ENCODE measurements around the gene INMT. TPM values are rescaled to one million over a fixed set of nuclear protein-coding genes. Genes with fewer than 3 reads are reported as not detected.

The INMT gene
- polyA plus RNA-seq, 1 experiment: 6.6 TPM

DNA sequence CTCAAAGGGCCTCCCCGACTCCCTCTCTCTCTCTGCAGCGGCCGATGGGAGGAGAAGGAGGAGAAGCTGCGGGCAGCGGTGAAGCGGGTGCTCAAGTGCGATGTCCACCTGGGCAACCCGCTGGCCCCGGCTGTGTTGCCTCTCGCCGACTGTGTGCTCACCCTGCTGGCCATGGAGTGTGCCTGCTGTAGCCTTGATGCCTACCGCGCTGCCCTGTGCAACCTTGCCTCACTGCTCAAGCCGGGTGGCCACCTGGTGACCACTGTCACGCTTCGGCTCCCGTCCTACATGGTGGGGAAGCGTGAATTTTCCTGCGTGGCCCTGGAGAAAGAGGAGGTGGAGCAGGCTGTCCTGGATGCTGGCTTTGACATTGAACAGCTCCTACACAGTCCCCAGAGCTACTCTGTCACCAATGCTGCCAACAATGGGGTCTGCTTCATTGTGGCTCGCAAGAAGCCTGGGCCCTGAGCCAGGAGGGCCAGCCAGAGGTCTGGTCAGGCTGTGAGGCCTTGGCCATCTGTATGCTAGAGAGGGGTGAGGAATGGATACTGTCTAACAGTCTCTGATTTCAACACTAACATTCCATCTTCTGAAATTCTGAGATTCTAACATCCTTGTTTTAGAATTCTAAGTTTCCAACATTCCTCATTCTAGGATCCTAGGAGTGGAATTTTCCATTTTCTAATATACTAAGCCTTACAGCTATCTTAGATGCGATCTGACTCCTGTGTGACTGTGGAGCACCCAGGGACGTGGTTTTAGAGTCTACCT is 3.6 kb downstream of the INMT start:
- CTCF ChIA-PET: interaction anchor here (1.8 kb wide), 1 partner anchor 15 kb away, joined by 10 read pairs; no protein-coding TSS in a partner anchor
- DNase-seq (ENCODE audit: low read depth, low spot score): no peak

DNA sequence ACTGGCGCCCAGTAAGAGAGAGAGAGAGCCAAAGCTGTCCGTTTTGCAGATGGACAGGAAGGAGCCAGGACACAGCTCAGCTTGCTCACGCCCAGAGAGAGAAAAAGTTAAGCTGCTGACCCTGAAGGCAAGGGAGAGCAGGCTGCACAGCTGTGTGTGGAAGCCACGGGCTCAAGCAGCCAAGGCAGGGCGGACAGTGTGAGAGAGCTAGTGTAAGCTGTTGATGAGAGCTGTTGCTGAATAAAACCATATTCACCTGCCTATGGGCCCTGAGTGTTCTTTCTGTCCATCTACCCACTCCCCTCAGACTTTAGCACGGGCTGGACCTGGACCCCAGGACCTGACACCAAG is 5.4 kb downstream of the INMT start:
- peaks cover 4% of the 10 kb centered on the region; the same call in 1 of the 2 replicates for H3K9me3 ChIP-seq (ENCODE audit: control insufficient read depth, insufficient read depth, low read length)
- no peak overlapping the region for H3K27ac ChIP-seq (ENCODE audit: low read depth, low read length)
- ChIA-PET CTCF (interaction anchor here (1.2 kb wide), 1 partner anchor 17 kb away, joined by 8 read pairs; no protein-coding TSS in a partner anchor), POLR2A (no interaction called here)
- H3K27me3 ChIP-seq (ENCODE audit: control insufficient read depth, insufficient read depth, low read length): peaks cover 6% of the 10 kb centered on the region
- DNase-seq (ENCODE audit: low read depth, low spot score): no peak
- H3K4me3 ChIP-seq (ENCODE audit: low read depth, low read length): no peak overlapping the region
- TF ChIP-seq, protein P1, sequence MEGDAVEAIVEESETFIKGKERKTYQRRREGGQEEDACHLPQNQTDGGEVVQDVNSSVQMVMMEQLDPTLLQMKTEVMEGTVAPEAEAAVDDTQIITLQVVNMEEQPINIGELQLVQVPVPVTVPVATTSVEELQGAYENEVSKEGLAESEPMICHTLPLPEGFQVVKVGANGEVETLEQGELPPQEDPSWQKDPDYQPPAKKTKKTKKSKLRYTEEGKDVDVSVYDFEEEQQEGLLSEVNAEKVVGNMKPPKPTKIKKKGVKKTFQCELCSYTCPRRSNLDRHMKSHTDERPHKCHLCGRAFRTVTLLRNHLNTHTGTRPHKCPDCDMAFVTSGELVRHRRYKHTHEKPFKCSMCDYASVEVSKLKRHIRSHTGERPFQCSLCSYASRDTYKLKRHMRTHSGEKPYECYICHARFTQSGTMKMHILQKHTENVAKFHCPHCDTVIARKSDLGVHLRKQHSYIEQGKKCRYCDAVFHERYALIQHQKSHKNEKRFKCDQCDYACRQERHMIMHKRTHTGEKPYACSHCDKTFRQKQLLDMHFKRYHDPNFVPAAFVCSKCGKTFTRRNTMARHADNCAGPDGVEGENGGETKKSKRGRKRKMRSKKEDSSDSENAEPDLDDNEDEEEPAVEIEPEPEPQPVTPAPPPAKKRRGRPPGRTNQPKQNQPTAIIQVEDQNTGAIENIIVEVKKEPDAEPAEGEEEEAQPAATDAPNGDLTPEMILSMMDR (IDR thresholded peaks at IDR 0.05; ENCODE audit: low read depth, low read length): no peak

More for the DNA sequence above, 3.6 kb downstream of the INMT start:
- POLR2A ChIA-PET: interaction anchor here (1.3 kb wide), 1 partner anchor 10 kb away, joined by 4 read pairs; no protein-coding TSS in a partner anchor
- Histone ChIP-seq H3K9me3 (ENCODE audit: control insufficient read depth, insufficient read depth, low read length) (peaks cover 4% of the 10 kb centered on the region; the same call in 1 of the 2 replicates), H3K27me3 (ENCODE audit: control insufficient read depth, insufficient read depth, low read length) (peaks cover 5% of the 10 kb centered on the region), H3K27ac (ENCODE audit: low read depth, low read length) (no peak overlapping the region), H3K4me3 (ENCODE audit: low read depth, low read length) (no peak overlapping the region)
- TF ChIP-seq, protein P1 (IDR thresholded peaks at IDR 0.05; ENCODE audit: low read depth, low read length): no peak

DNA sequence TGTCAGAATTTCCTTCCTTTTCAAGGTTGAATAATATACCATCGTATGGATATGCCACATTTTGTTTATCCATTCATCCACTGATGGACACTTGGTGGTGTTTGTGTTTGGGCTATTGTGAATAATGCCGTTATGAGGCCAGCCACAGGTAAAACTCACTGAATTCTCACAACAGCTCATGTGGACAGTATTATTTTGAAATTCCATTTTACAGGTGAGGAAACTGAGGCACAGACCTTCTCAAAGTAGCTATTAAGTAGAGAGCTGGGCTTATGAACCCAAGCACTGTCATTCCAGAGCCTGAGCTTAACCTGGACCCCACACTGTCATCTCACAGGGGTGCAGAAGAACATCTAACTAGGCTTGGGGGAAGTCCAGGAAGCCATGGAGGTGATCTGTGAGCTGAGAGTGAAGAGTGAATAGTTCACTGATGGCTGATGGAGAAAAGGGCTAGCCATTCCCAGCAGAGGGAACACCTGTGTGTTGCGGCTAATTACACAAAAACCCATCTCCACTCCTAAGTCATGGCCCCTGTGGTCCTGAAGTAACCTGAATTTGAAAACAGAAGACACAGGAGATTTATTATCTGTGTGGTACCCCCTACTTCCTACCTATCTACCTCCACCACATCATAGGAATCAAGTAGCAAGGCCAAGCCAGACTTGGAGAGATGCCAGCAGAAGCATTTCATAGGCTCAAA is 8.7 kb downstream of the INMT start:
- Histone ChIP-seq H3K27me3 (ENCODE audit: control insufficient read depth, insufficient read depth, low read length) (peaks cover 14% of the 10 kb centered on the region), H3K9me3 (ENCODE audit: control insufficient read depth, insufficient read depth, low read length) (no peaks in the 10 kb centered on the region; the same call in 1 of the 2 replicates), H3K27ac (ENCODE audit: low read depth, low read length) (no peak overlapping the region), H3K4me3 (ENCODE audit: low read depth, low read length) (no peak overlapping the region)
- TF ChIP-seq, protein P1 (IDR thresholded peaks at IDR 0.05; ENCODE audit: low read depth, low read length): no peak
- DNase-seq (ENCODE audit: low read depth, low spot score): no peak
- CTCF ChIA-PET: interaction anchor here (1.3 kb wide), 1 partner anchor 21 kb away, joined by 8 read pairs; no protein-coding TSS in a partner anchor
- POLR2A ChIA-PET: interaction anchor here (0.6 kb wide), 1 partner anchor 13 kb away, joined by 4 read pairs; no protein-coding TSS in a partner anchor

DNA sequence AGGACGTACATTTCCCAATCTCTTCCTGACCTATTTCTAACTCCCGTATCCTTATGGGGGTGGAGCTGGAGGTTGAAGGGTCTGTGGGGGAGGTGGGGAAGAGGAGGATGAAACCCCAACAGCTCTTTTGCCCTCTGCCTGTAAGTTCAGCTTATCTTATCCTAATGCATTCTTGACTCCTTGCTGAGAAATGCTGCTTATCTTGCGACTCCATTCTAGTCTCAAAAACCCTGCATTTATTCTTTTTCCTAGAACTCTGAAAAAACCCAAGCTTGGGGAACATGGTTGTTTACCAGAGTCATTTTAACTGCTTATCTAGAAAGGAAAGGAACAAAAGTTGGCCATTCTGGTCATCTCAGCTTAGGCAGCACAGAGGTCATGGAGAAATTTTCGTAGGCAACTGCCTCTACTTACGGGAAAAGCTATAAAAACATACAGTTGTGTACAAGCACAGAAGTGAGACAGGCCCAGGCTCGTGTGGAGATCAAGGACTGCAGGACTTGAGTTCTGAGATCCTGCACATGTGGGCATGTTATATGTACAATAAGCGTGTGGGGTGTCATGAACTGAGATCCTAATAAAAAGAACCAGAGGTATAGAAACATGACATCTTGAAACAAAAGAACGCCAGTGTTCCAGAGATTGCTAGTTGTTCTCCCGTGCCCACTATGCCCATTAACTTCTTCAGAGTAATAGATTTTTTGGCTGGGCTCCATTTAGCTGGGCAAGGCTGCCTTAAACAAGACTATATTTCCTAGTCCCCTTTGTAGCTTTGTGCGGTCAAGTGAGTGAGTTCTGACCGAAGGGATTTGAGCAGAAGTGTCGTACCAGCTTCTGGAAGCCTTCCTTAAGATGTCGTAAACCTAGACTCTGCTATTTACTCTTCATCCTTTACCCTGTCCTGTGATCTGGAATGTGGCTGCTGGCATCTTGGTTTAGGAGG is 9.6 kb downstream of the INMT start:
- ChIA-PET POLR2A (no interaction called here), CTCF (interaction anchor here (1.3 kb wide), 1 partner anchor 22 kb away, joined by 8 read pairs; no protein-coding TSS in a partner anchor)
- no peak for DNase-seq (ENCODE audit: low read depth, low spot score)
- TF ChIP-seq, protein P1 (IDR thresholded peaks at IDR 0.05; ENCODE audit: low read depth, low read length): no peak
- no peak overlapping the region for H3K4me3 ChIP-seq (ENCODE audit: low read depth, low read length)
- no peak overlapping the region for H3K27ac ChIP-seq (ENCODE audit: low read depth, low read length)
- no peaks in the 10 kb centered on the region for H3K9me3 ChIP-seq (ENCODE audit: control insufficient read depth, insufficient read depth, low read length)
- H3K27me3 ChIP-seq (ENCODE audit: control insufficient read depth, insufficient read depth, low read length): peaks cover 14% of the 10 kb centered on the region
